ENCODE measurements around the gene CADM1. TPM values are rescaled to one million over a fixed set of nuclear protein-coding genes. Genes with fewer than 3 reads are reported as not detected.

The CADM1 gene
- total RNA-seq, 1 experiment from 2014 or later: 12.9 TPM

GRCh38 chr11:115333121-115333520 is 171.1 kb downstream of the CADM1 start:
- H3K27ac ChIP-seq (ENCODE audit: low read depth, low read length, poor library complexity, severe bottlenecking): no peak overlapping the region
- intact Hi-C loops (cut with micrococcal nuclease; ENCODE audit: unreplicated experiment): loop anchor here (5.0 kb wide), 1 partner anchor 1359 kb away; no protein-coding TSS in a partner anchor
- DNase-seq (ENCODE audit: low spot score): no peak
- no TSS peak for BruUV-seq (replicated peaks)
- no peaks in the 10 kb centered on the region for H3K9me3 ChIP-seq (ENCODE audit: low read depth, low read length, poor library complexity, severe bottlenecking)
- H3K36me3 ChIP-seq (ENCODE audit: insufficient read depth, low read length, poor library complexity, severe bottlenecking): no peaks in the 10 kb centered on the region
- peaks cover 6% of the 10 kb centered on the region for H3K27me3 ChIP-seq (replicated peaks; ENCODE audit: insufficient read depth, low read depth, low read length, poor library complexity)
- peaks cover 23% of the 10 kb centered on the region for H3K4me1 ChIP-seq (ENCODE audit: insufficient read depth, low read length, poor library complexity, severe bottlenecking)
- TF ChIP-seq EZH2 (IDR thresholded peaks at IDR 0.05; ENCODE audit: borderline replicate concordance, low read depth, low read length, poor library complexity, severe bottlenecking) (no peak), CTCF (conservative IDR thresholded peaks at IDR 0.05; ENCODE audit: low read depth, low read length) (no peak)
- H3K4me3 ChIP-seq (ENCODE audit: low read depth, low read length, poor library complexity, severe bottlenecking): no peak overlapping the region
- POLR2A ChIA-PET (ENCODE audit: low non-redundant PET): no interaction called here
- CTCF ChIA-PET: no interaction called here

GRCh38 chr11:115330684-115331482 is 173.3 kb downstream of the CADM1 start:
- Histone ChIP-seq H3K9me3 (ENCODE audit: low read depth, low read length, poor library complexity, severe bottlenecking) (no peaks in the 10 kb centered on the region), H3K4me3 (ENCODE audit: low read depth, low read length, poor library complexity, severe bottlenecking) (no peak overlapping the region), H3K27ac (ENCODE audit: low read depth, low read length, poor library complexity, severe bottlenecking) (no peak overlapping the region), H3K4me1 (ENCODE audit: insufficient read depth, low read length, poor library complexity, severe bottlenecking) (peaks cover 4% of the 10 kb centered on the region), H3K27me3 (replicated peaks; ENCODE audit: insufficient read depth, low read depth, low read length, poor library complexity) (peaks cover 6% of the 10 kb centered on the region), H3K36me3 (ENCODE audit: insufficient read depth, low read length, poor library complexity, severe bottlenecking) (no peaks in the 10 kb centered on the region)
- no TSS peak for BruUV-seq (replicated peaks)
- DNase-seq (ENCODE audit: low spot score): no peak
- TF ChIP-seq EZH2 (IDR thresholded peaks at IDR 0.05; ENCODE audit: borderline replicate concordance, low read depth, low read length, poor library complexity, severe bottlenecking): no peak
- TF ChIP-seq CTCF (conservative IDR thresholded peaks at IDR 0.05; ENCODE audit: low read depth, low read length): no peak
- intact Hi-C loops (cut with micrococcal nuclease; ENCODE audit: unreplicated experiment): loop anchor here (5.0 kb wide), 1 partner anchor 1361 kb away; no protein-coding TSS in a partner anchor
- CTCF ChIA-PET: no interaction called here
- POLR2A ChIA-PET (ENCODE audit: low non-redundant PET): no interaction called here

- H3K4me3 ChIP-seq (ENCODE audit: low read depth, low read length, poor library complexity, severe bottlenecking): no peak overlapping the region
- no peaks in the 10 kb centered on the region for H3K4me1 ChIP-seq (ENCODE audit: insufficient read depth, low read length, poor library complexity, severe bottlenecking)
- ChIA-PET POLR2A (ENCODE audit: low non-redundant PET) (no interaction called here), CTCF (no interaction called here)
- no peak for DNase-seq (ENCODE audit: low spot score)
- no peaks in the 10 kb centered on the region for H3K9me3 ChIP-seq (ENCODE audit: low read depth, low read length, poor library complexity, severe bottlenecking)
- intact Hi-C loops (cut with micrococcal nuclease; ENCODE audit: unreplicated experiment): loop anchor here (10.0 kb wide), 1 partner anchor 1168 kb away; no protein-coding TSS in a partner anchor
- no TSS peak for BruUV-seq (replicated peaks)
- H3K27me3 ChIP-seq (replicated peaks; ENCODE audit: insufficient read depth, low read depth, low read length, poor library complexity): peaks cover under 1% of the 10 kb centered on the region
- H3K36me3 ChIP-seq (ENCODE audit: insufficient read depth, low read length, poor library complexity, severe bottlenecking): no peaks in the 10 kb centered on the region
- TF ChIP-seq EZH2 (IDR thresholded peaks at IDR 0.05; ENCODE audit: borderline replicate concordance, low read depth, low read length, poor library complexity, severe bottlenecking) (no peak), CTCF (conservative IDR thresholded peaks at IDR 0.05; ENCODE audit: low read depth, low read length) (no peak)
- H3K27ac ChIP-seq (ENCODE audit: low read depth, low read length, poor library complexity, severe bottlenecking): no peak overlapping the region
These were observed 177.7 kb downstream of the CADM1 start for GRCh38 chr11:115326526-115326925.
